ENCODE measurements around the gene PTEN.

GRCh38 chr10:87865241-87865881 lies 1.9 kb downstream of the PTEN start:
- TF ChIP-seq YY1 (IDR thresholded peaks at IDR 0.05; ENCODE audit: insufficient read depth, insufficient read length) (no peak), ZNF274 (IDR thresholded peaks at IDR 0.05; ENCODE audit: low read depth, low read length) (no peak)
